Naive thymus-derived CD4-positive, alpha-beta T cell (primary cell): ENCODE measurements around the gene SOST. TPM values are rescaled to one million over a fixed set of nuclear protein-coding genes. Genes with fewer than 3 reads are reported as not detected.
A peak's percentile ranks its signal among the peaks of the same experiment; 100 is the strongest.

ENCODE experiments used
- ATAC-seq: fragments of 150-1000 bp; cut with Tn5 transposase; 2 replicates; pipeline ENCODE4 v1.10.0; 2021; ENCODE audit warnings: mild to moderate bottlenecking, moderate library complexity
- CTCF ChIA-PET: fragments of 350-600 bp; sonication (Branson Sonifier 250); formaldehyde crosslinking; loops from one replicate; lab custom pipeline; 2021; ENCODE audit warnings: antibody characterized with exemption; lab: Charles Lee
- POLR2A ChIA-PET: fragments of 350-600 bp; sonication (Branson Sonifier 250); formaldehyde crosslinking; loops from one replicate; lab custom pipeline; 2021; ENCODE audit warnings: antibody characterized with exemption, inconsistent platforms; lab: Charles Lee
- DNase-seq, 9 donors: peaks; one replicate each; pipeline versions ENCODE4 v3.0.0 to v3.0.0-alpha.2; 2020 to 2022; ENCODE audit warnings: mixed read lengths in 1 of 9
- H3K27ac ChIP-seq: one replicate; pipeline ENCODE4 v1.7.0; 2013; ENCODE audit warnings: mild to moderate bottlenecking, low read depth, low read length, moderate library complexity
- H3K27me3 ChIP-seq, 2 donors: one replicate each; pipeline ENCODE4 v1.7.0; 2013; ENCODE audit warnings: low read length in 2 of 2, mild to moderate bottlenecking in 2 of 2, moderate library complexity in 2 of 2; ENCODE audit not compliant: control insufficient read depth in 2 of 2, insufficient read depth in 2 of 2
- H3K36me3 ChIP-seq, 3 experiments: 1 replicate in 2 of 3; 2 replicates in 1 of 3; pipeline ENCODE4 v1.7.0; 2013; ENCODE audit warnings: low read length in 3 of 3, mild to moderate bottlenecking in 3 of 3, moderate library complexity in 1 of 3; ENCODE audit not compliant: insufficient read depth in 3 of 3, control insufficient read depth in 2 of 3
- H3K4me1 ChIP-seq, 2 donors: one replicate each; pipeline ENCODE4 v1.7.0; 2013; ENCODE audit warnings: low read length in 2 of 2, mild to moderate bottlenecking in 2 of 2, moderate library complexity in 1 of 2; ENCODE audit not compliant: control insufficient read depth in 2 of 2, insufficient read depth in 2 of 2
- H3K4me3 ChIP-seq: 2 replicates; pipeline ENCODE4 v1.7.0; 2013; ENCODE audit warnings: mild to moderate bottlenecking, low read length
- H3K9me3 ChIP-seq, 3 experiments: 1 replicate in 2 of 3; 2 replicates in 1 of 3; pipeline ENCODE4 v1.7.0; 2013; ENCODE audit warnings: low read length in 3 of 3; ENCODE audit not compliant: control insufficient read depth in 2 of 3
- H3K27ac Mint-ChIP-seq, 9 donors: one replicate each; pipeline ENCODE4 v1.8.0; 2020 to 2022; ENCODE audit warnings: mixed read lengths in 9 of 9, mild to moderate bottlenecking in 8 of 9, moderate library complexity in 5 of 9, inconsistent platforms in 2 of 9
- H3K27me3 Mint-ChIP-seq, 5 donors: one replicate each; pipeline ENCODE4 v1.8.0; 2021 to 2022; ENCODE audit warnings: mixed read lengths in 5 of 5, mild to moderate bottlenecking in 1 of 5
- H3K36me3 Mint-ChIP-seq, 5 donors: one replicate each; pipeline ENCODE4 v1.8.0; 2020 to 2022; ENCODE audit warnings: mixed read lengths in 5 of 5, mild to moderate bottlenecking in 3 of 5, inconsistent platforms in 1 of 5
- H3K4me1 Mint-ChIP-seq, 7 donors: one replicate each; pipeline ENCODE4 v1.8.0; 2020 to 2022; ENCODE audit warnings: mixed read lengths in 7 of 7, mild to moderate bottlenecking in 3 of 7, inconsistent platforms in 1 of 7
- H3K4me3 Mint-ChIP-seq, 10 donors: one replicate each; pipeline ENCODE4 v1.8.0; 2020 to 2022; ENCODE audit warnings: mild to moderate bottlenecking in 10 of 10, mixed read lengths in 10 of 10, moderate library complexity in 6 of 10, inconsistent platforms in 2 of 10
- H3K9me3 Mint-ChIP-seq, 11 donors: one replicate each; pipeline ENCODE4 v1.8.0; 2020 to 2022; ENCODE audit warnings: mixed read lengths in 11 of 11, mild to moderate bottlenecking in 4 of 11, inconsistent platforms in 1 of 11, moderate library complexity in 1 of 11
- intact Hi-C, 2 donors: fragments of 100-400 bp; cut with micrococcal nuclease; formaldehyde crosslinking; loops; one replicate each; pipeline ENCODE4 v1.15.1; 2023
- polyA plus RNA-seq, 2 donors: library from polyadenylated mRNA; unstranded; fragments of 300-500 nt; fragmentation: Illumina TruSeq; gene quantifications; one replicate each; pipeline ENCODE4 v1.2.3, GENCODE V29; 2021
- total RNA-seq, 6 experiments: library from RNA in 5 of 6; stranded (reverse) in 5 of 6; gene quantifications; 1 replicate in 5 of 6; 2 replicates in 1 of 6; pipeline ENCODE4 v1.2.3 and lab custom pipeline; 2021 to 2026

The SOST gene
- total and polyA plus RNA-seq, 7 experiments from 2014 or later, result not detected

GRCh38 chr17:43740541-43740940, 18.1 kb downstream of the SOST start:
- intact Hi-C loops, result no loop called here
- H3K36me3 Mint-ChIP-seq, result no peaks in the 10 kb centered on the region
- CTCF ChIA-PET, result interaction anchor here (1.0 kb wide), 1 partner anchor 46 kb away, joined by 3 read pairs; no protein-coding TSS in a partner anchor
- Histone ChIP-seq H3K9me3 (no peaks in the 10 kb centered on the region), H3K36me3 (no peaks in the 10 kb centered on the region), H3K4me1 (no peaks in the 10 kb centered on the region), H3K27me3 (no peaks in the 10 kb centered on the region), H3K4me3 (no peak overlapping the region), H3K27ac (no peak overlapping the region)
- peaks cover 33 to 46% (median 45%) of the 10 kb centered on the region in 5 donors for H3K27me3 Mint-ChIP-seq
- DNase-seq, result no peak
- peaks cover 0 to 4% (median 0%) of the 10 kb centered on the region in 11 donors for H3K9me3 Mint-ChIP-seq
- H3K4me3 Mint-ChIP-seq, result no peak overlapping the region
- POLR2A ChIA-PET, result no interaction called here
- no peaks in the 10 kb centered on the region for H3K4me1 Mint-ChIP-seq
- H3K27ac Mint-ChIP-seq, result no peak overlapping the region
- ATAC-seq, result no peak

GRCh38 chr17:43737722-43738121, 20.9 kb downstream of the SOST start:
- no peak overlapping the region for H3K4me3 ChIP-seq
- peaks cover 0 to 4% (median 0%) of the 10 kb centered on the region in 11 donors for H3K9me3 Mint-ChIP-seq
- H3K4me1 ChIP-seq, result no peaks in the 10 kb centered on the region
- DNase-seq (no peak), ATAC-seq (no peak)
- H3K27ac Mint-ChIP-seq, result no peak overlapping the region
- H3K36me3 ChIP-seq, result no peaks in the 10 kb centered on the region
- no peaks in the 10 kb centered on the region for H3K36me3 Mint-ChIP-seq
- no peaks in the 10 kb centered on the region for H3K27me3 ChIP-seq
- ChIA-PET POLR2A (no interaction called here), CTCF (interaction anchor here (0.6 to 0.8 kb wide), 2 partner anchors 19 to 29 kb away, joined by 3 to 6 read pairs; no protein-coding TSS in a partner anchor)
- H3K4me1 Mint-ChIP-seq, result no peaks in the 10 kb centered on the region
- H3K9me3 ChIP-seq, result no peaks in the 10 kb centered on the region
- intact Hi-C loops, result no loop called here
- peaks cover 18 to 25% (median 22%) of the 10 kb centered on the region in 5 donors for H3K27me3 Mint-ChIP-seq
- H3K27ac ChIP-seq, result no peak overlapping the region
- no peak overlapping the region for H3K4me3 Mint-ChIP-seq

GRCh38 chr17:43736389-43736788, 22.2 kb downstream of the SOST start:
- Histone ChIP-seq H3K27ac (no peak overlapping the region), H3K36me3 (no peaks in the 10 kb centered on the region), H3K4me3 (no peak overlapping the region), H3K9me3 (no peaks in the 10 kb centered on the region), H3K27me3 (no peaks in the 10 kb centered on the region), H3K4me1 (no peaks in the 10 kb centered on the region)
- Mint-ChIP-seq H3K4me3 (no peak overlapping the region), H3K27ac (no peak overlapping the region), H3K27me3 (peaks cover 12 to 21% (median 18%) of the 10 kb centered on the region in 5 donors), H3K4me1 (no peaks in the 10 kb centered on the region), H3K9me3 (peaks cover 0 to 5% (median 0%) of the 10 kb centered on the region in 11 donors), H3K36me3 (no peaks in the 10 kb centered on the region)
- ChIA-PET CTCF (no interaction called here), POLR2A (no interaction called here)
- no peak for DNase-seq
- ATAC-seq, result no peak
- intact Hi-C loops, result no loop called here

GRCh38 chr17:43734376-43734775, 24.2 kb downstream of the SOST start:
- DNase-seq, result no peak
- no peaks in the 10 kb centered on the region for H3K27me3 ChIP-seq
- Mint-ChIP-seq H3K4me3 (no peak overlapping the region), H3K9me3 (peaks cover 0 to 5% (median 0%) of the 10 kb centered on the region in 11 donors), H3K36me3 (no peaks in the 10 kb centered on the region), H3K27me3 (peaks cover 7 to 25% (median 8%) of the 10 kb centered on the region in 5 donors), H3K27ac (no peak overlapping the region), H3K4me1 (no peaks in the 10 kb centered on the region)
- CTCF ChIA-PET, result no interaction called here
- no peak overlapping the region for H3K4me3 ChIP-seq
- no peaks in the 10 kb centered on the region for H3K36me3 ChIP-seq
- no peak for ATAC-seq
- POLR2A ChIA-PET, result no interaction called here
- H3K9me3 ChIP-seq, result no peaks in the 10 kb centered on the region
- intact Hi-C loops, result no loop called here
- H3K4me1 ChIP-seq, result no peaks in the 10 kb centered on the region
- H3K27ac ChIP-seq, result no peak overlapping the region

- Mint-ChIP-seq H3K27me3 (peaks cover 3 to 25% (median 7%) of the 10 kb centered on the region in 5 donors), H3K27ac (no peak overlapping the region), H3K4me1 (no peaks in the 10 kb centered on the region), H3K4me3 (no peak overlapping the region), H3K9me3 (peaks cover 0 to 5% (median 0%) of the 10 kb centered on the region in 11 donors), H3K36me3 (no peaks in the 10 kb centered on the region)
- intact Hi-C loops, result no loop called here
- DNase-seq (no peak), ATAC-seq (no peak)
- ChIA-PET CTCF (no interaction called here), POLR2A (no interaction called here)
- Histone ChIP-seq H3K9me3 (no peaks in the 10 kb centered on the region), H3K27ac (no peak overlapping the region), H3K27me3 (no peaks in the 10 kb centered on the region), H3K4me3 (no peak overlapping the region), H3K36me3 (no peaks in the 10 kb centered on the region), H3K4me1 (no peaks in the 10 kb centered on the region)
Measured at GRCh38 chr17:43733956-43734355, 24.6 kb downstream of the SOST start.

GRCh38 chr17:43732958-43733357, 25.6 kb downstream of the SOST start:
- H3K4me3 ChIP-seq, result no peak overlapping the region
- Mint-ChIP-seq H3K4me3 (no peak overlapping the region), H3K27ac (no peak overlapping the region), H3K4me1 (no peaks in the 10 kb centered on the region), H3K36me3 (no peaks in the 10 kb centered on the region), H3K9me3 (peaks cover 0 to 5% (median 0%) of the 10 kb centered on the region in 11 donors), H3K27me3 (peaks cover 1 to 19% (median 4%) of the 10 kb centered on the region in 5 donors)
- H3K27me3 ChIP-seq, result no peaks in the 10 kb centered on the region
- H3K36me3 ChIP-seq, result no peaks in the 10 kb centered on the region
- POLR2A ChIA-PET, result no interaction called here
- DNase-seq, result no peak
- no peaks in the 10 kb centered on the region for H3K9me3 ChIP-seq
- intact Hi-C loops, result no loop called here
- ATAC-seq, result no peak
- CTCF ChIA-PET, result no interaction called here
- H3K4me1 ChIP-seq, result no peaks in the 10 kb centered on the region
- H3K27ac ChIP-seq, result no peak overlapping the region

- CTCF ChIA-PET, result no interaction called here
- peaks cover 0 to 4% (median 0%) of the 10 kb centered on the region in 5 donors for H3K27me3 Mint-ChIP-seq
- H3K36me3 Mint-ChIP-seq, result no peaks in the 10 kb centered on the region
- H3K27me3 ChIP-seq, result no peaks in the 10 kb centered on the region
- H3K27ac Mint-ChIP-seq, result peak overlapping the region in 1 of 9 donors; percentile 31
- intact Hi-C loops, result loop anchor here in 1 of 2 donors (10.0 kb wide), 1 partner anchor 363 kb away; no protein-coding TSS in a partner anchor
- peaks cover 0 to 5% (median 0%) of the 10 kb centered on the region in 11 donors for H3K9me3 Mint-ChIP-seq
- ATAC-seq (no peak), DNase-seq (no peak)
- H3K36me3 ChIP-seq, result no peaks in the 10 kb centered on the region
- no peak overlapping the region for H3K4me3 ChIP-seq
- H3K4me1 Mint-ChIP-seq, result no peaks in the 10 kb centered on the region
- H3K27ac ChIP-seq, result no peak overlapping the region
- no peaks in the 10 kb centered on the region for H3K9me3 ChIP-seq
- POLR2A ChIA-PET, result no interaction called here
- no peaks in the 10 kb centered on the region for H3K4me1 ChIP-seq
- no peak overlapping the region for H3K4me3 Mint-ChIP-seq
Measured at GRCh38 chr17:43728081-43728480, 30.5 kb downstream of the SOST start.
